ENCODE data around the gene MCFD2. TPM values are rescaled to one million over a fixed set of nuclear protein-coding genes. Genes with fewer than 3 reads are reported as not detected.
"Not testable (repeated sequence)": the region's sequence is repeated elsewhere in the genome, so short reads cannot be mapped to it uniquely, and the experiment has no call there.

The MCFD2 gene
- polyA plus RNA-seq, 3 donors from 2014 or later, result 18.6 to 38.1 (median 27.4) TPM

- H3K9me3 Mint-ChIP-seq, result no peaks in the 10 kb centered on the region
- no peak overlapping the region for H3K27ac Mint-ChIP-seq
- no peaks in the 10 kb centered on the region for H3K4me1 Mint-ChIP-seq
These were observed 29.2 kb downstream of the MCFD2 start for GRCh38 chr2:46886268-46887027.

GRCh38 chr2:46885376-46885775 is 30.2 kb downstream of the MCFD2 start:
- H3K4me1 Mint-ChIP-seq, result no peaks in the 10 kb centered on the region
- H3K4me3 Mint-ChIP-seq, result no peak overlapping the region
- no peaks in the 10 kb centered on the region for H3K9me3 Mint-ChIP-seq

More at GRCh38 chr2:46886268-46887027, 29.2 kb downstream of the MCFD2 start:
- DNase-seq, result no peak
- no peaks in the 10 kb centered on the region for H3K36me3 Mint-ChIP-seq
- H3K4me3 Mint-ChIP-seq, result no peak overlapping the region
- H3K27me3 Mint-ChIP-seq (ENCODE audit: low read depth in 3 of 3), result peaks cover 0 to 6% (median 2%) of the 10 kb centered on the region in 3 donors

GRCh38 chr2:46879511-46879910 is 36.1 kb downstream of the MCFD2 start:
- H3K4me3 Mint-ChIP-seq, result no peak overlapping the region
- H3K4me1 Mint-ChIP-seq, result no peaks in the 10 kb centered on the region
- H3K9me3 Mint-ChIP-seq, result no peaks in the 10 kb centered on the region
- peaks cover 0 to 2% (median 2%) of the 10 kb centered on the region in 3 donors for H3K27me3 Mint-ChIP-seq (ENCODE audit: low read depth in 3 of 3)
- no peak for DNase-seq
- H3K27ac Mint-ChIP-seq, result no peak overlapping the region
- H3K36me3 Mint-ChIP-seq, result no peaks in the 10 kb centered on the region

More at GRCh38 chr2:46885376-46885775, 30.2 kb downstream of the MCFD2 start:
- Mint-ChIP-seq H3K27ac (no peak overlapping the region), H3K27me3 (ENCODE audit: low read depth in 3 of 3) (peaks cover 0 to 6% (median 2%) of the 10 kb centered on the region in 3 donors), H3K36me3 (no peaks in the 10 kb centered on the region)
- no peak for DNase-seq

GRCh38 chr2:46878886-46879285 is 36.7 kb downstream of the MCFD2 start:
- no peaks in the 10 kb centered on the region for H3K36me3 Mint-ChIP-seq
- no peaks in the 10 kb centered on the region for H3K9me3 Mint-ChIP-seq
- no peaks in the 10 kb centered on the region for H3K4me1 Mint-ChIP-seq
- H3K4me3 Mint-ChIP-seq, result no peak overlapping the region
- no peak for DNase-seq
- peaks cover 0 to 1% (median under 1%) of the 10 kb centered on the region in 3 donors for H3K27me3 Mint-ChIP-seq (ENCODE audit: low read depth in 3 of 3)
- H3K27ac Mint-ChIP-seq, result no peak overlapping the region

GRCh38 chr2:46878240-46878877 is 37.2 kb downstream of the MCFD2 start:
- Mint-ChIP-seq H3K4me1 (no peaks in the 10 kb centered on the region), H3K27me3 (ENCODE audit: low read depth in 3 of 3) (no peaks in the 10 kb centered on the region)
- no peak for DNase-seq

GRCh38 chr2:46877619-46878113 is 37.9 kb downstream of the MCFD2 start:
- H3K9me3 Mint-ChIP-seq, result no peaks in the 10 kb centered on the region
- H3K4me1 Mint-ChIP-seq, result no peaks in the 10 kb centered on the region
- H3K4me3 Mint-ChIP-seq, result no peak overlapping the region
- no peaks in the 10 kb centered on the region for H3K36me3 Mint-ChIP-seq
- no peaks in the 10 kb centered on the region for H3K27me3 Mint-ChIP-seq (ENCODE audit: low read depth in 3 of 3)
- no peak overlapping the region for H3K27ac Mint-ChIP-seq
- DNase-seq, result no peak

More at GRCh38 chr2:46878240-46878877, 37.2 kb downstream of the MCFD2 start:
- H3K9me3 Mint-ChIP-seq, result no peaks in the 10 kb centered on the region
- no peak overlapping the region for H3K4me3 Mint-ChIP-seq
- no peak overlapping the region for H3K27ac Mint-ChIP-seq
- H3K36me3 Mint-ChIP-seq, result no peaks in the 10 kb centered on the region

- Mint-ChIP-seq H3K4me1 (no peaks in the 10 kb centered on the region), H3K9me3 (peaks cover 0 to 1% (median 0%) of the 10 kb centered on the region in 6 donors), H3K27me3 (ENCODE audit: low read depth in 3 of 3) (no peaks in the 10 kb centered on the region), H3K27ac (no peak overlapping the region), H3K4me3 (no peak overlapping the region), H3K36me3 (no peaks in the 10 kb centered on the region)
- peak in 1 of 3 donors; percentile 5 for DNase-seq
These were observed 38.7 kb downstream of the MCFD2 start for GRCh38 chr2:46876741-46877384.

- not testable (repeated sequence) for H3K9me3 Mint-ChIP-seq; H3K4me3 Mint-ChIP-seq; H3K27ac Mint-ChIP-seq; H3K4me1 Mint-ChIP-seq; H3K36me3 Mint-ChIP-seq; H3K27me3 Mint-ChIP-seq (ENCODE audit: low read depth in 3 of 3); DNase-seq
These were observed 39.5 kb downstream of the MCFD2 start for GRCh38 chr2:46875962-46876689.

GRCh38 chr2:46875226-46875899 is 40.2 kb downstream of the MCFD2 start:
- H3K27ac Mint-ChIP-seq, result no peak overlapping the region
- no peak for DNase-seq

GRCh38 chr2:46874236-46874929 is 41.2 kb downstream of the MCFD2 start:
- no peak overlapping the region for H3K4me3 Mint-ChIP-seq
- H3K4me1 Mint-ChIP-seq, result no peaks in the 10 kb centered on the region
- no peak overlapping the region for H3K27ac Mint-ChIP-seq
- peaks cover 0 to 3% (median 0%) of the 10 kb centered on the region in 6 donors for H3K9me3 Mint-ChIP-seq
- peaks cover 0 to 1% (median 0%) of the 10 kb centered on the region in 3 donors for H3K27me3 Mint-ChIP-seq (ENCODE audit: low read depth in 3 of 3)
- DNase-seq, result no peak
- H3K36me3 Mint-ChIP-seq, result no peaks in the 10 kb centered on the region

More at GRCh38 chr2:46875226-46875899, 40.2 kb downstream of the MCFD2 start:
- Mint-ChIP-seq H3K36me3 (no peaks in the 10 kb centered on the region), H3K4me3 (no peak overlapping the region), H3K27me3 (ENCODE audit: low read depth in 3 of 3) (peaks cover 0 to 1% (median 0%) of the 10 kb centered on the region in 3 donors), H3K4me1 (no peaks in the 10 kb centered on the region), H3K9me3 (peaks cover 0 to 3% (median 0%) of the 10 kb centered on the region in 6 donors)

- H3K36me3 Mint-ChIP-seq, result no peaks in the 10 kb centered on the region
- peaks cover 0 to 1% (median 0%) of the 10 kb centered on the region in 3 donors for H3K27me3 Mint-ChIP-seq (ENCODE audit: low read depth in 3 of 3)
- H3K4me1 Mint-ChIP-seq, result no peaks in the 10 kb centered on the region
- DNase-seq, result no peak
- no peak overlapping the region for H3K4me3 Mint-ChIP-seq
- H3K27ac Mint-ChIP-seq, result no peak overlapping the region
- peaks cover 0 to 3% (median 0%) of the 10 kb centered on the region in 6 donors for H3K9me3 Mint-ChIP-seq
These were observed 42.0 kb downstream of the MCFD2 start for GRCh38 chr2:46873604-46874068.

GRCh38 chr2:46872902-46873603 is 42.6 kb downstream of the MCFD2 start:
- DNase-seq, result no peak
- H3K27me3 Mint-ChIP-seq (ENCODE audit: low read depth in 3 of 3), result peaks cover 0 to 2% (median 1%) of the 10 kb centered on the region in 3 donors
- H3K4me1 Mint-ChIP-seq, result no peaks in the 10 kb centered on the region
- H3K4me3 Mint-ChIP-seq, result no peak overlapping the region
- H3K36me3 Mint-ChIP-seq, result no peaks in the 10 kb centered on the region
- peaks cover 0 to 3% (median 0%) of the 10 kb centered on the region in 6 donors for H3K9me3 Mint-ChIP-seq
- H3K27ac Mint-ChIP-seq, result no peak overlapping the region
